Bronchial smooth muscle cell (primary cell): ENCODE data around the gene SLC17A5. TPM values are rescaled to one million over a fixed set of nuclear protein-coding genes. Genes with fewer than 3 reads are reported as not detected.

ENCODE experiments used
- total RNA-seq: library from RNA; depleted of rRNA; stranded (reverse); fragments of >200 nt; gene quantifications from 2 replicates; pipeline ENCODE4 v1.2.1, GENCODE V29; 2014

SLC17A5 gene
- total RNA-seq: 11.8 and 28.4 TPM in 2 replicates

DNA sequence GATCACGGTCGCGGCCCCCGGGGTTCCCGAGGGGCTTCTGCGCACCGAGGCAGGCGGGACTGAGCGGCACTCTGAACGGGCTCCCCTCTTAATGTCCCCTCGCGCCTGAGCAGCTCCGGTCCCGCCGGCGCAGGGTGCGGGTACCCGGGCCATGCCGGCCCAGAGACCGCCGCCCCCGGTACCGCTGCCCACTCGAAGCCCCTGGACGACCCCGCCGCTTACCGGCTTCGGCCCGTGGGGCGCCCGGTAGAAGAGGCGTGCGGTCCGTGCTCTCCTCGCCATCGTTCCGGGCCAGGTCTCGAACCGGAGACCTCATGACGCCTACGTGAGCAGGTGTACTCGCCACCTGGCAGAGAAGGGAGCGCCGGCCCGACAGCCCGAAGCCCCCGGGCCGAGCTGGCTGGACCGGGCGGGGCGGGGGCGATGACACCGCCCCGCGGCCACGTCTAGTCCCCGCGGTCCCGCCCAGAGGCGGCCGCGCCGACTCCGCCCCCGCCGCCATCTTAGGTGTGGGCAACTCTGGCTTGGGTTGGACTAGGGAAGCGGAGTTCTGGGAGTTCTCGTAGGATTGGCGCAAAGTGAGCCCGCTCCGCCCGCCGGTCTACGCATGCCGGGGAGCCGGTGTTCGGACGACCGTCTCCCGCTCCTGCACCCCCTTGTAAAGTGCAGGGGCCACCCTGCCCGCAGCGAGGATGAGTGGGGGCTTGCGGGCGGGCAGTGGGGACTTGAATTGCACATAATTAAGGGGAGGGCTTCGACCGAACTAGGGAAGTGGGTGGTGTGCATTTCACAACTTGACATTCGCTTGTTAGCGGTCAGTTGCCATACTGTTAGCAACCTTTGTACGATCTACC lies at the start of gene SLC17A5:
SLC17A5 (minus strand) TSS at position 422 of the 854 bp plus-strand sequence; CDS start at position 316, 106 bp downstream.

DNA sequence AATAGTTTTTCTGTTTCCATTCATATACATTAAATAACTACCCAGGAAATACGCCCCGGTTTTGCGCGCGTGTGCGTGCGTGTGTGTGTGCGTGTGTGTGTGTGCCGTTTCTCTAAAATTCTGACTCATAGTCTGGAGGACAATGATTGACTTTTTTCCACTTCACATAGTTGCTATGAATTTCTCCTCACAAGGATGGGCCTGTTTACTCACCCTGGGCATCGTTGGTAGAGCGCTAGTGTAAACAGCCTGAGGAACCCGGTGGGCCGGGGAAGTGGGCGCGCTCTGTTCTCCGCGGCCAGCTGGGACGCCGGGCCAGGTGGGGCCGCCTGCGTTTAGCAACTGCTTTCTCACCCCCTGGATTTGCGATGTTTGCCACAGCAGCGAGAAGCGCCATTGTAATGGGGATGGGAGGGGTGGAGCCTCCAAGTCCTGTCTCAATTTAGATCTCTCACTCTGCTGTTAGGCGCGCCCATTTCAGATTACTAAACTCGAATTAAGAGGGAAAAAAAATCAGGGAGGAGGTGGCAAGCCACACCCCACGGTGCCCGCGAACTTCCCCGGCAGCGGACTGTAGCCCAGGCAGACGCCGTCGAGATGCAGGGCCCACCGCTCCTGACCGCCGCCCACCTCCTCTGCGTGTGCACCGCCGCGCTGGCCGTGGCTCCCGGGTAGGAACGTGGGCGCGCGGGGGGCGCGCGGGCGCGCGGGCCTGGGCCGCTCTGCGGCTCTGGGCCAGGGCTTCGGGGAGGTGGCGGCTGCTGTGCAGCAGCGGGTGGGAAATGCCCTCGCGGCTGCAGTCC lies 42.0 kb upstream of the SLC17A5 start, which contains the start of gene CD109:
CD109 (plus strand) TSS at position 585 of the 803 bp plus-strand sequence; CDS start at position 598, 13 bp downstream.

Other genes starting within 250 kb of the SLC17A5 start
- 1.5 and 3.2 TPM in 2 replicates for gene CGAS, start 201.7 kb downstream of the SLC17A5 start, total RNA-seq
- gene MTO1, start 192.3 kb downstream of the SLC17A5 start, total RNA-seq: 24.3 and 40.2 TPM in 2 replicates
- 22,843 and 44,384 TPM in 2 replicates for gene EEF1A1, start 133.0 kb downstream of the SLC17A5 start, total RNA-seq
- gene CD109, start 42.2 kb upstream of the SLC17A5 start, total RNA-seq: 31.4 and 55.3 TPM in 2 replicates